Retinal pigment epithelial cell (primary cell): ENCODE measurements around the gene P3H2.
A peak's percentile ranks its signal among the peaks of the same experiment; 100 is the strongest.

Experiments
- DNase-seq: peaks from one replicate; pipeline ENCODE4 v3.0.0-alpha.2; 2010; ENCODE audit warnings: low read depth
- H3K4me3 ChIP-seq: 2 replicates; pipeline ENCODE4 v1.5.1; 2011; ENCODE audit warnings: mild to moderate bottlenecking, low read length, control low read depth, moderate library complexity
- TF ChIP-seq, protein P1 (sequence below): conservative IDR thresholded peaks from 2 replicates; pipeline ENCODE4 v1.5.1; 2011; ENCODE audit warnings: low read depth, low read length, control low read depth, inconsistent platforms

The P3H2 gene

DNA sequence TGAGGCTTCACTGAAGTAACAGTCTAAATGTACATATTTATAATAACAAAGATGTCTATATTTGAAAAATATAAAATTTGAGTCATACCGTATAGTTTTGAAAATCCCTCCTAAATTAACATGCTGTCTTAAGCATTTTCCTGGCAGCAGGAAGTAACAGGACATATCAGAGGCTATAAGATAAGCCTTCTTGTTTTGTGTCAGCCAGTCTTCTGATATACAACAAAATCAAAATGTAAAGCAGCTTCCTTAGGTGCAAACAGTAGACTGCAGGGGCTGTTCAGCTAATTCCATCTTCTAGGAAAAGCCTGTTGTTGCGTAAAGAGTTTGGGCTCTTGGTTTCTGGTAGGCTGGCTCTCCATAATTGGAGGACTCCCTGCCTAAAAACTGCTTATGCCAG lies 56.0 kb downstream of the P3H2 start:
- no peak overlapping the region for H3K4me3 ChIP-seq
- TF ChIP-seq, protein P1, sequence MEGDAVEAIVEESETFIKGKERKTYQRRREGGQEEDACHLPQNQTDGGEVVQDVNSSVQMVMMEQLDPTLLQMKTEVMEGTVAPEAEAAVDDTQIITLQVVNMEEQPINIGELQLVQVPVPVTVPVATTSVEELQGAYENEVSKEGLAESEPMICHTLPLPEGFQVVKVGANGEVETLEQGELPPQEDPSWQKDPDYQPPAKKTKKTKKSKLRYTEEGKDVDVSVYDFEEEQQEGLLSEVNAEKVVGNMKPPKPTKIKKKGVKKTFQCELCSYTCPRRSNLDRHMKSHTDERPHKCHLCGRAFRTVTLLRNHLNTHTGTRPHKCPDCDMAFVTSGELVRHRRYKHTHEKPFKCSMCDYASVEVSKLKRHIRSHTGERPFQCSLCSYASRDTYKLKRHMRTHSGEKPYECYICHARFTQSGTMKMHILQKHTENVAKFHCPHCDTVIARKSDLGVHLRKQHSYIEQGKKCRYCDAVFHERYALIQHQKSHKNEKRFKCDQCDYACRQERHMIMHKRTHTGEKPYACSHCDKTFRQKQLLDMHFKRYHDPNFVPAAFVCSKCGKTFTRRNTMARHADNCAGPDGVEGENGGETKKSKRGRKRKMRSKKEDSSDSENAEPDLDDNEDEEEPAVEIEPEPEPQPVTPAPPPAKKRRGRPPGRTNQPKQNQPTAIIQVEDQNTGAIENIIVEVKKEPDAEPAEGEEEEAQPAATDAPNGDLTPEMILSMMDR: no peak
- DNase-seq: no peak

DNA sequence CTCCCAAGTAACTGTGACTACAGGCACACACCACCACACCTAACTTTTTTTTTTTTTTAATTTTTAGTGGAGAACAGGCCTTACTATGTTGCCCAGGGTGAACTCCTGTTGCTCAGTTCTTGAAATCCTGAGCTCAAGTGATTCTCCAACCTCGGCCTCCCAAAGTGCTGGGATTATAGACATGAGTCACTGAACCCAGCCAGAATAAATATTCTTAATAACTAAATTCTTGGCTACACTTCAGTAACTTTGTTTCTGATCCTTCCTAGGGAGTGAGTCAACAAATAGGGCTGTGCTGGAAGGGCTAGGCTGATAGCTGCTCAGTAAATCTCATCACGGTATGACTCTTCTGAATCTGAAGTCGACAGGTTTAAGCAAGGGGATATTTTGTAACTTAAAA lies 56.6 kb downstream of the P3H2 start:
- no peak overlapping the region for H3K4me3 ChIP-seq
- peak; percentile 90 for DNase-seq
- TF ChIP-seq, protein P1: no peak

DNA sequence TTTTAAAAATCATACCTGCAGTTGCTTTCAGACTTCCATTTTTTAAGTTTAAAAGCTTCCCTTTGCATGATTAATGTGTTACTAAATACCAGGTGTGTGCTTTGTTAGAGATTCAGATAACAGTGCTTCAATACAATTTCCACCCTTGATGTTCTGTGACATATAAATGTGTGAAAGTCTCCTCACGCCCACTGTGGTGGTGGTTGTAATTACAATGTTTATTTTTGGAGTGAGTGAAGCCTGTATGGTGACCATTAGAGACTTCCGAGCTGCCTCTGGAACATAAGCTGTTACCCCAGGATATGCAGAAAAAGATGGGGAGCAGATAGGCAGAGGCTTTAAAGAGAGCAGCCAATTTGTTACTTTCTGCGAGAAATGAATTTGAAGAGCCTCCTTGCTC lies 57.2 kb downstream of the P3H2 start:
- H3K4me3 ChIP-seq: no peak overlapping the region
- no peak for DNase-seq
- TF ChIP-seq, protein P1: no peak

DNA sequence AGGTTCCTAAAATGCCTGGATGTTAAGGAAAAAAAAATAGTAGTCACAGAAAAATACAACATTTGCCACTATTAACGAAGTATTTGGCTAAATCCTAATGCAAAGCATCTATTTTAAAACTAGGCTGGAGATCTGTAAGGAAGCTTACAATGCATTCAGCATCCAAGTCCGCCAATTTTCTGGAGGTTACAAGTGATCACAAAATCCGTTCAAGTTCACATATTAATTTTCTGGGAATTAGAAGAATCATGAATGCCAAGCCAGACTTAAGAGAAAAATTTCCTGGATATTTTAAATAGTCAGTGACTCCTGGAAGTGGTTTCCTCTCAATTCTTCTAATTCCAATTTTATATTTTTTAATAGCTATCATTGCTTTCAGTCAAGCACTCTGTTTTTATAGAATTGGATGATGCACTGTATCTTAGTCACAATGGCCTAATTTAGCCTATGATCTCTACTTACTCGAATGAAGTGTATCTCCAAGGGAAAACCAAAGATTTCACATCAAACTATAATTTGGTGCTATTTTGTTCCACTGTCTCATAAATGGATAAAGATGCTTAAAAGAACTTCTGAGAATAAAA lies 60.4 kb downstream of the P3H2 start:
- H3K4me3 ChIP-seq: no peak overlapping the region
- DNase-seq: no peak
- TF ChIP-seq, protein P1: no peak

DNA sequence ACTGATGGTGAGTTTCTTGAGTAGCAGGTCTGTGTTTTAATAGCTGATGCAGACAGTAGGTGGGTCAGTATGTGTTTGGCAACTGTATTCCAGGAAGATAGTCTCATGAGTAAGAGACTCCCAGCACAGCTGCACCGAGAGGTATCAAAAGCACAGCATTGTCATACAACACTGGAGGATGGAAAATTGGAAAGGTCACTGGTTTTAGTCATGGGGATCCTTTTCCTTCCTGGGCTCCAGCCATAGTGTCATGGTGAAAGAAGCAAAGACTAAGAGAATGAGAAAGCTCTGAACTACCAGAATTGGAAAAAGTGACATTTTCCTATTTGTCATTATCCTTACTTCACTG lies 61.5 kb downstream of the P3H2 start:
- no peak overlapping the region for H3K4me3 ChIP-seq
- DNase-seq: no peak
- TF ChIP-seq, protein P1: no peak

DNA sequence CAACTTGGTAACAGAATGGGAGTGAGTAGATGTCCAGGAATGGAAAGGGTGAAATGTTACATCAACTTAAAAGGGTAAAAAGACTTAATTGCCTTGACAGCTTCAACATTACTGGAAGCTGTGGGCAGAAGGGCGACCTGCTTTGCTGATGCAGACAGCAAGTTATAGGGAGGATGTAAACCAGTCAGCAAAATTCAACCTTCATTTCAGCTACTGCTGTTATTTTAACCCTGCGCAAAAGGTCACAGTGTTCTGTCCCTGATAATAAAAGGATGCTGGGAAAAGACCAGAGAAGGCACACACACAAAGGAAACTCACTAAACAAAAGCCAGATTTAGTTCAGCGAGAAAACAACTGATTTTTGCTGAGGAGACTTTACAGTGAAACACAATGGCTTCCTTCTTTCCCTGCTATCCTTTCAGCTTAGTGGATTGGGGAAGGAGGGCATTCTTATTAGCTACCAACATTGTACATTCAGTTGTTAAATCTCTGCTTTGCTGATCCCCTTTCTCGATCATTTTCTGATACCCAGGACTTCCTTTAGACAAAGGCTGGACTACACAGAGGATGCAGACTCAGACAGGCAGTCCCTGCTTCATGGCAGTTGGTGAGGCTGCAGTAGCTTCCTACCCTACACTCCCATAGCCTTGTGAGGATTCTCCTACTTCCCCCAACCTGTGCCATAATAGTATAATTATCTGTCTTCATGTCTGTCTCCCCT lies 62.0 kb downstream of the P3H2 start:
- peak overlapping the region; percentile 1 for H3K4me3 ChIP-seq
- peak; percentile 78 for DNase-seq
- TF ChIP-seq, protein P1: no peak

DNA sequence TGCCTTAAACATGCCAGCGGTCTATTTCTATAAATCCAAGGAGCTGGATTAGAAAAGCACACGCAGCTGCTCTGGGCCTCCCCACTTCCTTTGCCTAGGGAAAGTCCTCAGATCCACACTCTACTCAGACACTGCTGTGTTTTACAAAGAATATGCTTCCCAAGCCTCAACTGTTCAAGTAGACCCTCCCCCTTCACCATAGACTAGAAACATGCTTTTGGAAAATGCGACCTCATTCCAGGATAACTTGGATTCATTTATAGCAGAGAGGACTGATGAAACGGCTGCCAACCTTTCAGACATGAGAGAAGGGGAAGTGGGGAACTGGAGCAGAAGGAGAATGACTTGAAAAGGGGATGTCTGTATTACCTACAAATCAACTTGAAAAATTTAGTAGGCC lies 64.0 kb downstream of the P3H2 start:
- H3K4me3 ChIP-seq: no peak overlapping the region
- DNase-seq: no peak
- TF ChIP-seq, protein P1: no peak
